ENCODE data around the gene AUTS2.

Gene AUTS2

DNA sequence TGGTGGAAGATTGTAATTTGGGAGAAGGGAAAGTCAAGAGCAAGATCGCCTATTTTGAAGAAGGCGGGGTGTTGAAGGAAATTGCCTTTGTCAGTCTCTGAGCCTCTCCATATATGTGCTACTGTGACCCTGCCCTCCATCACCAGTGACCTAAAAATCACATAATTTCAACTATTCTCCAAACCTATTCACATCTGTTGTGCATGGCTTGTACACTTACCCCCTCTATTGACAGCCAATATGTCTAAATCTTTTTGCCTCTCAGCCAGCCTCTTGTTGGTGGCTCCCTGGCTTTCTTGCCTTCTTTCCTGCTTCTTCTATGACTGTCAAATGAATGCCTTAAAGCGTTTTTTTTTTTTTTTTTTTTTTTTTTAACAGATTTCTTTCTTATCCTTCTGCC, 295.6 kb downstream of the AUTS2 start:
- no peak overlapping the region for H3K4me3 ChIP-seq (ENCODE audit: low read length in 2 of 2)
- no peaks in the 10 kb centered on the region for H3K36me3 ChIP-seq (ENCODE audit: control insufficient read depth in 2 of 2, insufficient read depth in 2 of 2, low read length in 2 of 2)
- H3K9me3 ChIP-seq (ENCODE audit: control insufficient read depth in 2 of 2, low read length in 2 of 2), result no peaks in the 10 kb centered on the region
- H3K4me1 ChIP-seq (ENCODE audit: control insufficient read depth, insufficient read depth, low read length), result no peaks in the 10 kb centered on the region
- no peak overlapping the region for H3K27ac ChIP-seq (ENCODE audit: low read length)
- H3K9ac ChIP-seq (ENCODE audit: low read length in 2 of 2), result no peak overlapping the region
- H3K27me3 ChIP-seq (ENCODE audit: control insufficient read depth in 1 of 2, insufficient read depth in 2 of 2, low read length in 2 of 2), result no peaks in the 10 kb centered on the region

DNA sequence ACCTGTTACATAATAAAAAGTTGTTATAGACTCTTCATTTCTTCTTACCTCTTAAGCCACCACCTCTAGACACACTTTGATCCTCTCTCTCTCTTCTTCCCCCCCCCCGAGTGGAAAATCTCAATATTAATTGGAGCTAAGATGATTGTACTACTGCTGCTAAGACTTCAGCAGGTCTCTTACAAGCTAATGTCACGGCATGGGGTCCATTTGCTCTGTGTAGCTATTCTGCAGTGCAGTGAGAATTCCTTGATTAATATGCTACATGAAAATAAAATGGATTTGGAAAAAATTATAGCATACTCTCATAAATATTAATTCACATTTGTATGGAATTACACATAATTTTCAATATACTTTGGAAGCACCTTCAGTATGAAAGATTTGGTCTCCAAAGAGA, 297.2 kb downstream of the AUTS2 start:
- Histone ChIP-seq H3K4me3 (ENCODE audit: low read length in 2 of 2) (no peak overlapping the region), H3K4me1 (ENCODE audit: control insufficient read depth, insufficient read depth, low read length) (no peaks in the 10 kb centered on the region), H3K9ac (ENCODE audit: low read length in 2 of 2) (no peak overlapping the region), H3K27ac (ENCODE audit: low read length) (no peak overlapping the region), H3K9me3 (ENCODE audit: control insufficient read depth in 2 of 2, low read length in 2 of 2) (no peaks in the 10 kb centered on the region), H3K36me3 (ENCODE audit: control insufficient read depth in 2 of 2, insufficient read depth in 2 of 2, low read length in 2 of 2) (peaks cover 0 to 3% of the 10 kb centered on the region in 2 donors), H3K27me3 (ENCODE audit: control insufficient read depth in 1 of 2, insufficient read depth in 2 of 2, low read length in 2 of 2) (no peaks in the 10 kb centered on the region)

DNA sequence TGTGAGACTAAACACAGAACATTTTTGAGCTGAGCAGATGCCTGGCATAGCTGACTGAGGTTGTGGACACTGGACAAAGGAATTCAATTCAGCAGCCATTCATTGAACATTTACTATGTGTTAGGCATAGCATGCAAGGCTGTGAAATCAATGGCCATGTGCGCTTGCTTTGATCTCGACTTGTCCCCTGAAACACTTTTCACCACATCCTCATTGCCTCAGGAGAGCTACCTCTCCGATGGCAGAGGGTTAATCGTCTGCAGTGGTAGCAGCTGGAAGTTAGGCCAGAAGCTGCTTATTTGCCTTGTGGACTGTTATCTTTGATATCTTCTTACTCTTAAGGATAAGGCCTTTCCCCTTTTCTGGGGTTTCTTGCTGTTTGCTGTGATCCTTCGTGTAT, 297.8 kb downstream of the AUTS2 start:
- Histone ChIP-seq H3K9me3 (ENCODE audit: control insufficient read depth in 2 of 2, low read length in 2 of 2) (no peaks in the 10 kb centered on the region), H3K27ac (ENCODE audit: low read length) (no peak overlapping the region), H3K27me3 (ENCODE audit: control insufficient read depth in 1 of 2, insufficient read depth in 2 of 2, low read length in 2 of 2) (no peaks in the 10 kb centered on the region), H3K9ac (ENCODE audit: low read length in 2 of 2) (no peak overlapping the region), H3K36me3 (ENCODE audit: control insufficient read depth in 2 of 2, insufficient read depth in 2 of 2, low read length in 2 of 2) (peaks cover 0 to 3% of the 10 kb centered on the region in 2 donors), H3K4me1 (ENCODE audit: control insufficient read depth, insufficient read depth, low read length) (no peaks in the 10 kb centered on the region), H3K4me3 (ENCODE audit: low read length in 2 of 2) (no peak overlapping the region)

DNA sequence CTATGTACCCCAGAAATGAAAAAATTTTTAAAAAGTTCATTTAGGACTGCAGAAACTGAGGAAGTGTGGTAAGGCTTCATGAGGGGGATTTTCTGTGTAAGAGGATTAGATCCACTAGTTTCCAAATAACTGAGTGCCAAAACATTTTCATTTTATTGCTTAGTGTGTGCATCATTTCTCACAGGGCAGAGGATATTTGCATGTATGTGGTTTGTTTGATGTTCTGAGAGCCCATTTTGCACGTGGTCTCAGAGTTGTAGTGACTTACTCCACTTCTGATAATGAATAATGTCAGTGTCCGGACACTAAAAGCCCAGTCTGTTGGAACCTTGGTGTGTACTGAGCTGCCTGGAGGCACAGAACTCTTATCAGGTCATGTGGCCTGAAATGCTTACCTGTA, 299.9 kb downstream of the AUTS2 start:
- H3K27me3 ChIP-seq (ENCODE audit: control insufficient read depth in 1 of 2, insufficient read depth in 2 of 2, low read length in 2 of 2), result no peaks in the 10 kb centered on the region
- H3K9me3 ChIP-seq (ENCODE audit: control insufficient read depth in 2 of 2, low read length in 2 of 2), result no peaks in the 10 kb centered on the region
- H3K4me1 ChIP-seq (ENCODE audit: control insufficient read depth, insufficient read depth, low read length), result no peaks in the 10 kb centered on the region
- peaks cover 0 to 3% of the 10 kb centered on the region in 2 donors for H3K36me3 ChIP-seq (ENCODE audit: control insufficient read depth in 2 of 2, insufficient read depth in 2 of 2, low read length in 2 of 2)
- no peak overlapping the region for H3K27ac ChIP-seq (ENCODE audit: low read length)
- H3K4me3 ChIP-seq (ENCODE audit: low read length in 2 of 2), result no peak overlapping the region
- H3K9ac ChIP-seq (ENCODE audit: low read length in 2 of 2), result no peak overlapping the region

DNA sequence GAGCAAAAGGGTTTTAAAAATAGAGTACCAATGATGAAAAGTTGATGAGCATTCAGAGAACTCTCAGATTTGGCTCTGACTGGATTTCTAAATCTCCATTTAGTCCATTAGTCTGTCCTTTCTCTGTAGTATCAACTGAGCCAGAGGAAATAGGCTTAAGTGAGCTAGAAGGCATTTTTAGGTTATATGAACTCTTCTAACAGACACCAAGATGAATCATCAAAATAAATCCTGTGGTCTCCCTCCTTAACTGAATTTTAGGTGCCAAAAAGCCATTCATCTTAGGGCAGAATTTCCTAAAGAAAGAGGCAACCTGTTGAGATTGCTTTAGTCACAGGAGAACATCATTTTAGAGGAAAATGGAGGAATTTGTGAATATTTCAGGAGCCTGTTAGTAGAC, 305.1 kb downstream of the AUTS2 start:
- Histone ChIP-seq H3K27me3 (ENCODE audit: control insufficient read depth in 1 of 2, insufficient read depth in 2 of 2, low read length in 2 of 2) (no peaks in the 10 kb centered on the region), H3K4me3 (ENCODE audit: low read length in 2 of 2) (no peak overlapping the region), H3K4me1 (ENCODE audit: control insufficient read depth, insufficient read depth, low read length) (no peaks in the 10 kb centered on the region), H3K9ac (ENCODE audit: low read length in 2 of 2) (no peak overlapping the region), H3K27ac (ENCODE audit: low read length) (no peak overlapping the region), H3K36me3 (ENCODE audit: control insufficient read depth in 2 of 2, insufficient read depth in 2 of 2, low read length in 2 of 2) (peaks cover 0 to 3% of the 10 kb centered on the region in 2 donors), H3K9me3 (ENCODE audit: control insufficient read depth in 2 of 2, low read length in 2 of 2) (no peaks in the 10 kb centered on the region)

DNA sequence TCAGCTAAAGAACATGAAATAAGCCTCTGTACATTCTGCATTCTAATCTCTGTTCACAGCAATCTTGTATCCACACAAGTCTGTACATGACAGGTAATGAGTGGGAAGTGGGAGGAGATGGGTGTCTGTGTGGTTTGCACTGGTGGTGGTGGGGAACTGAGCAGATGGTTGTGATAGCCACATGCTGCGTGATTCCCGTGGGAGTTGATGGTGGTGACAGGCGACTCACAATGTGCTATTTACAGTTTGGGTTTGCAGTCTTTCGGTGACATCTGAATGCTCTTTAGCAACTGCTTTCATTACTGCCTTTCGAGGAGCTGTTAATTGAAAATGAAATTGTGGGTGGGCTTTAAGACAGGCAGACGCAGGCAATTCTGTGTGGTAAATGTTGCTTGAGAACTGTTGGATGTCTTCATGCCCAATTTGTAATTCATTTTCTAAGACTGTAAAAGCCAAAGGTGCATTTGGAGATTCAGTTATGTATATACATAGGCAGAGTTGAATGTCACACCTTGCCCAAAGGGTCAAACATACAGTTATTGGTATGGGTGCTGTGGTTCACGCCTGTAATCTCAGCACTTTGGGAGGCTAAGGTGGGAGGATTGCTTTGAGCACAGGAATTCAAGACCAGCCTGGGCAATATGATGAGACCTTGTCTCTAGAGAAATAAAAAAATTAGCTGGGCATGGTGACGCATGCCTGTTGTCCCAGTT, 308.2 kb downstream of the AUTS2 start:
- H3K9ac ChIP-seq (ENCODE audit: low read length in 2 of 2), result no peak overlapping the region
- H3K27me3 ChIP-seq (ENCODE audit: control insufficient read depth in 1 of 2, insufficient read depth in 2 of 2, low read length in 2 of 2), result no peaks in the 10 kb centered on the region
- H3K36me3 ChIP-seq (ENCODE audit: control insufficient read depth in 2 of 2, insufficient read depth in 2 of 2, low read length in 2 of 2), result no peaks in the 10 kb centered on the region
- H3K4me1 ChIP-seq (ENCODE audit: control insufficient read depth, insufficient read depth, low read length), result no peaks in the 10 kb centered on the region
- H3K4me3 ChIP-seq (ENCODE audit: low read length in 2 of 2), result no peak overlapping the region
- no peak overlapping the region for H3K27ac ChIP-seq (ENCODE audit: low read length)
- no peaks in the 10 kb centered on the region for H3K9me3 ChIP-seq (ENCODE audit: control insufficient read depth in 2 of 2, low read length in 2 of 2)

DNA sequence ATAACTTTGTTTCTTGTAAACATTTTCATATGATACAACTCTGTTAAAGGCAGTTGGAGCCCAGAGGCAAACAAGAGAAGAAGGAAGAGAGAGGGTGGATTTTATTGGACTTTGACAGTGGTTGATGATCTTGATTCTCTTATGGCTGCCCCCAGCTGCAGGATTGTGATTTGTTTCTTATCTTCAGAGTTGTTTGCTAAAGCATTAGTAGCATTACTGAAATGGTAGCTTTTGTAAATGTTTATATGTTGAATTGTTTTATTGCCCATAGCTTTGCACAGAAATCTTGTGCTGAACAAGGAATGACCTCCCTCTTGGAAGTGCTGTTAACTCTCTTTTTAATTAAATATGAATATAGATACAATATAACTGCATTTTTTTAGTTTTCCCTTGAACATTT, 309.4 kb downstream of the AUTS2 start:
- no peaks in the 10 kb centered on the region for H3K36me3 ChIP-seq (ENCODE audit: control insufficient read depth in 2 of 2, insufficient read depth in 2 of 2, low read length in 2 of 2)
- no peaks in the 10 kb centered on the region for H3K27me3 ChIP-seq (ENCODE audit: control insufficient read depth in 1 of 2, insufficient read depth in 2 of 2, low read length in 2 of 2)
- H3K4me3 ChIP-seq (ENCODE audit: low read length in 2 of 2), result no peak overlapping the region
- H3K4me1 ChIP-seq (ENCODE audit: control insufficient read depth, insufficient read depth, low read length), result peaks cover 7% of the 10 kb centered on the region
- H3K27ac ChIP-seq (ENCODE audit: low read length), result no peak overlapping the region
- H3K9me3 ChIP-seq (ENCODE audit: control insufficient read depth in 2 of 2, low read length in 2 of 2), result no peaks in the 10 kb centered on the region
- no peak overlapping the region for H3K9ac ChIP-seq (ENCODE audit: low read length in 2 of 2)

DNA sequence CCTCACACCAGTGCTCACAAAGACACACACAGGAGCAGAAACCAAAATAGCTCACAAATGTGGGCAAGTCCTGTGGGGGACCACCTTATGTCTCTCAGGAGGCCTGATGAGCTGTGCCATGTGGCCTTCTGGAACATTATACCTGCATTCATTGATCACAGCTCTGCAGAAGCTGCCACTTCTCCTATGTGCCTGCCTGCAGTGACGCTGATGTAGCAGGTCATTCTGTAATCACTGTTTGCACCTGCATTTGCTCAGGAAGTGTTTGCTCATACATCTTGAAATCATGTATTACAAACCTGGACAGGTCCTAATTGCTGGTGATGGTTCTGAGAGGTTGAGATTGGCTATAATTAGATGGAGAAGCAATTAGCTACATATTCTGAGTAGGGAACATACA, 310.2 kb downstream of the AUTS2 start:
- no peak overlapping the region for H3K27ac ChIP-seq (ENCODE audit: low read length)
- H3K9ac ChIP-seq (ENCODE audit: low read length in 2 of 2), result no peak overlapping the region
- H3K9me3 ChIP-seq (ENCODE audit: control insufficient read depth in 2 of 2, low read length in 2 of 2), result no peaks in the 10 kb centered on the region
- no peaks in the 10 kb centered on the region for H3K36me3 ChIP-seq (ENCODE audit: control insufficient read depth in 2 of 2, insufficient read depth in 2 of 2, low read length in 2 of 2)
- H3K4me3 ChIP-seq (ENCODE audit: low read length in 2 of 2), result no peak overlapping the region
- peaks cover 7% of the 10 kb centered on the region for H3K4me1 ChIP-seq (ENCODE audit: control insufficient read depth, insufficient read depth, low read length)
- H3K27me3 ChIP-seq (ENCODE audit: control insufficient read depth in 1 of 2, insufficient read depth in 2 of 2, low read length in 2 of 2), result no peaks in the 10 kb centered on the region

DNA sequence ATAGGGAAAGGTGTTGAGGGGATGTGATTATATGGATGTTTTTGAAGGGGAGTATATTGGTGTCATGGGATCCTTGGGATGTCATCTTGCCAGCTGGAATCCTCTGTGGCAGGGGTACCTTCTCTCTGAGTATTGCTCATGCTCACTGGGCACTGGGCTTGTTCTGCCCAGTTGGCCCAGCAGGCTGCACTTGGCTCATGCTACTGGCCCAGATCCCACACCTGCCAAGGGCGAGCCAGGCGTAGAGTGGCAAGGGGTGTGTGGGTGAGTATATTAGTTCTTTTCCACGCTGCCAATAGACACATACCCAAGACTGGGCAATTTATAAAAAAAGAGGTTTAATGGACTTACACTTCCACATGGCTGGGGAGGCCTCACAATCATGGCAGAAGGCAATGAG, 311.9 kb downstream of the AUTS2 start:
- H3K4me1 ChIP-seq (ENCODE audit: control insufficient read depth, insufficient read depth, low read length), result peaks cover 7% of the 10 kb centered on the region
- no peaks in the 10 kb centered on the region for H3K36me3 ChIP-seq (ENCODE audit: control insufficient read depth in 2 of 2, insufficient read depth in 2 of 2, low read length in 2 of 2)

DNA sequence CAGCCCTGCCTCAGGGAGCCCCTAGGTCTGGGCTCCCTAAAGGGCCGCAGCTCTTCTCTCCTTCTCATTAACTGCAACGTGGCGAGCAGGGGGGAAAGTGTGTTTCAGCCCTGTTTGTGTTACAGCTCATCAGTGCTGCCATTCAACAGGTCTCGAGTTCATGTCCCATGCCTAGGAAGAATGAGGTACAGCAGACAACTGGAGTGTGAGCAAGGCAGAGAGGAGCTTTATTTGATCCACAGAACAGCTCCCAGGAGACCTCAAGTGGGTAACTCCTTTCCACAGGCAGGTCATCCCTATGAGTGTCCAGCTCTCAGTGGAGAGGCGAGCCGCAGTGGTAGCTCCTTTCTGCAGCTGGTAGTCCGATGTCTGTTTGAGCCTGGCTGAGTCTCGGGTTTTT, 313.1 kb downstream of the AUTS2 start:
- no peaks in the 10 kb centered on the region for H3K9me3 ChIP-seq (ENCODE audit: control insufficient read depth in 2 of 2, low read length in 2 of 2)
- no peak overlapping the region for H3K4me3 ChIP-seq (ENCODE audit: low read length in 2 of 2)
- peaks cover 7% of the 10 kb centered on the region for H3K4me1 ChIP-seq (ENCODE audit: control insufficient read depth, insufficient read depth, low read length)
- H3K27me3 ChIP-seq (ENCODE audit: control insufficient read depth in 1 of 2, insufficient read depth in 2 of 2, low read length in 2 of 2), result no peaks in the 10 kb centered on the region
- no peak overlapping the region for H3K9ac ChIP-seq (ENCODE audit: low read length in 2 of 2)
- no peaks in the 10 kb centered on the region for H3K36me3 ChIP-seq (ENCODE audit: control insufficient read depth in 2 of 2, insufficient read depth in 2 of 2, low read length in 2 of 2)
- no peak overlapping the region for H3K27ac ChIP-seq (ENCODE audit: low read length)

More for the DNA sequence above, 311.9 kb downstream of the AUTS2 start:
- H3K27ac ChIP-seq (ENCODE audit: low read length), result no peak overlapping the region
- H3K4me3 ChIP-seq (ENCODE audit: low read length in 2 of 2), result no peak overlapping the region
- no peak overlapping the region for H3K9ac ChIP-seq (ENCODE audit: low read length in 2 of 2)
- no peaks in the 10 kb centered on the region for H3K27me3 ChIP-seq (ENCODE audit: control insufficient read depth in 1 of 2, insufficient read depth in 2 of 2, low read length in 2 of 2)
- no peaks in the 10 kb centered on the region for H3K9me3 ChIP-seq (ENCODE audit: control insufficient read depth in 2 of 2, low read length in 2 of 2)

DNA sequence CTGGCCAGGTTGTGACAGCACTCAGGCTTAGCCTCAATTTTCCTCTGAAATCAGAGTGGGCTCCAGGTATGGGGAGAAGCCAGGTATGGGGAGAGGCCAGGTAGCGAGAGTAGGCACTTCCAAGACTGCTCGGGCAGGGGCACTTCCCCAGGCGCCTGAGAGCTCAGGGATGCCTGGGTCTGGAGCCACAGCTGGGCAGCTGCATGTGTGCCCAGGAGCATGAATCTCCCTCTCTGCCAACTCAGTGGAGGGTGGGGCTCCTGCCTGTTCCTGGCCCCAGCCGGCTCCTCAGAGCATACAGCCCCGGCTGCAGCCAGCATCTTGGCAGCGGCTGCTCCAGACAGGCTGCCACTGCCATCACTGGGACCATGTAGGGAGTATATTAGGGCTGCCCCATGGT, 313.9 kb downstream of the AUTS2 start:
- H3K36me3 ChIP-seq (ENCODE audit: control insufficient read depth in 2 of 2, insufficient read depth in 2 of 2, low read length in 2 of 2), result no peaks in the 10 kb centered on the region
- H3K4me3 ChIP-seq (ENCODE audit: low read length in 2 of 2), result no peak overlapping the region
- H3K27me3 ChIP-seq (ENCODE audit: control insufficient read depth in 1 of 2, insufficient read depth in 2 of 2, low read length in 2 of 2), result no peaks in the 10 kb centered on the region
- no peaks in the 10 kb centered on the region for H3K9me3 ChIP-seq (ENCODE audit: control insufficient read depth in 2 of 2, low read length in 2 of 2)
- no peak overlapping the region for H3K9ac ChIP-seq (ENCODE audit: low read length in 2 of 2)
- H3K4me1 ChIP-seq (ENCODE audit: control insufficient read depth, insufficient read depth, low read length), result peaks cover 7% of the 10 kb centered on the region
- no peak overlapping the region for H3K27ac ChIP-seq (ENCODE audit: low read length)
